Measurements from ENCODE around the gene UQCRQ. TPM values are rescaled to one million over a fixed set of nuclear protein-coding genes. Genes with fewer than 3 reads are reported as not detected.
A peak's percentile ranks its signal among the peaks of the same experiment; 100 is the strongest.

The UQCRQ gene
- total RNA-seq, 4 donors from 2014 or later: 160 to 232 (median 193) TPM

GRCh38 chr5:132825033-132825833 is 41.2 kb upstream of the UQCRQ start:
- H3K36me3 ChIP-seq: peaks cover 0 to 18% (median 0%) of the 10 kb centered on the region in 3 donors
- H3K27me3 ChIP-seq: peaks cover 0 to 59% (median 0%) of the 10 kb centered on the region in 4 donors
- intact Hi-C loops (cut with DNase I): loop anchor here (5.0 kb wide), 1 partner anchor 47 kb away; the partner anchor contains the start of gene LEAP2
- no peak for DNase-seq
- no peak overlapping the region for H3K27ac ChIP-seq
- peak overlapping the region; percentile 10 to 49 (median 38) for H3K4me3 ChIP-seq
- H3K4me1 ChIP-seq: peaks cover 15 to 48% (median 18%) of the 10 kb centered on the region in 3 donors
- 27 to 60% methylated on average over 1 to 22 of the region's 71 CpGs for WGBS, 2 donors
- TF ChIP-seq POLR2A (IDR thresholded peaks at IDR 0.05) (no peak), CTCF (IDR thresholded peaks at IDR 0.05) (no peak)
- no peaks in the 10 kb centered on the region for H3K9me3 ChIP-seq

- no peak overlapping the region for H3K27ac ChIP-seq
- no peak for DNase-seq
- TF ChIP-seq POLR2A (IDR thresholded peaks at IDR 0.05) (no peak), CTCF (IDR thresholded peaks at IDR 0.05) (no peak)
- H3K4me1 ChIP-seq: peaks cover 15 to 55% (median 18%) of the 10 kb centered on the region in 3 donors
- peaks cover 0 to 18% (median 0%) of the 10 kb centered on the region in 3 donors for H3K36me3 ChIP-seq
- H3K4me3 ChIP-seq: peak overlapping the region; percentile 10 to 49 (median 38)
- 69 to 83% methylated on average over 2 to 3 of the region's 43 CpGs for WGBS, 2 donors
- intact Hi-C loops (cut with DNase I): loop anchor here (5.0 kb wide), 1 partner anchor 46 kb away; the partner anchor contains the start of gene LEAP2
- peaks cover 0 to 59% (median 0%) of the 10 kb centered on the region in 4 donors for H3K27me3 ChIP-seq
- no peaks in the 10 kb centered on the region for H3K9me3 ChIP-seq
These were observed 40.5 kb upstream of the UQCRQ start for GRCh38 chr5:132825834-132826391.

GRCh38 chr5:132826424-132827082 is 39.9 kb upstream of the UQCRQ start:
- H3K27me3 ChIP-seq: peaks cover 0 to 59% (median 0%) of the 10 kb centered on the region in 4 donors
- peaks cover 15 to 58% (median 18%) of the 10 kb centered on the region in 3 donors for H3K4me1 ChIP-seq
- no peak for DNase-seq
- H3K36me3 ChIP-seq: peaks cover 0 to 18% (median 0%) of the 10 kb centered on the region in 3 donors
- no peak overlapping the region for H3K4me3 ChIP-seq
- TF ChIP-seq CTCF (IDR thresholded peaks at IDR 0.05): no peak
- TF ChIP-seq POLR2A (IDR thresholded peaks at IDR 0.05): no peak
- H3K9me3 ChIP-seq: no peaks in the 10 kb centered on the region
- no peak overlapping the region for H3K27ac ChIP-seq
- intact Hi-C loops (cut with DNase I): loop anchor here (5.0 kb wide), 1 partner anchor 46 kb away; the partner anchor contains the start of gene LEAP2
- 75 to 84% methylated on average over 5 of the region's 6 CpGs for WGBS, 2 donors

GRCh38 chr5:132827943-132828673 is 38.3 kb upstream of the UQCRQ start:
- H3K36me3 ChIP-seq: peaks cover 0 to 18% (median 0%) of the 10 kb centered on the region in 3 donors
- H3K4me3 ChIP-seq: no peak overlapping the region
- intact Hi-C loops (cut with DNase I): loop anchor here (5.0 kb wide), 1 partner anchor 44 kb away; the partner anchor contains the start of gene LEAP2
- H3K27ac ChIP-seq: no peak overlapping the region
- DNase-seq: no peak
- H3K27me3 ChIP-seq: peaks cover 0 to 55% (median 0%) of the 10 kb centered on the region in 4 donors
- 95 to 100% methylated on average over 1 to 4 of the region's 4 CpGs for WGBS, 2 donors
- H3K9me3 ChIP-seq: no peaks in the 10 kb centered on the region
- TF ChIP-seq CTCF (IDR thresholded peaks at IDR 0.05) (no peak), POLR2A (IDR thresholded peaks at IDR 0.05) (no peak)
- H3K4me1 ChIP-seq: peaks cover 14 to 51% (median 14%) of the 10 kb centered on the region in 3 donors

Data from esophagus squamous epithelium (tissue), 5 donors.